Measurements from ENCODE around the gene PCNX1. TPM values are rescaled to one million over a fixed set of nuclear protein-coding genes. Genes with fewer than 3 reads are reported as not detected.
A peak's percentile ranks its signal among the peaks of the same experiment; 100 is the strongest.

Gene PCNX1
- total RNA-seq, 4 donors from 2014 or later, result 34.4 to 64.5 (median 42.0) TPM

- ATAC-seq (no peak), DNase-seq (peak in 1 of 2 donors; percentile 15)
- Histone ChIP-seq H3K27ac (no peak overlapping the region), H3K36me3 (no peaks in the 10 kb centered on the region), H3K4me1 (no peaks in the 10 kb centered on the region), H3K4me3 (no peak overlapping the region), H3K27me3 (no peaks in the 10 kb centered on the region), H3K9me3 (no peaks in the 10 kb centered on the region)
- no peak for TF ChIP-seq CTCF (IDR thresholded peaks at IDR 0.05 in 4 of 5, conservative IDR thresholded peaks at IDR 0.05 in 1 of 5)
- no peak for TF ChIP-seq POLR2A (IDR thresholded peaks at IDR 0.05)
- intact Hi-C loops (cut with DNase I; ENCODE audit: low total_unique reads) (no loop called here), in situ Hi-C loops (cut with MboI; ENCODE audit: low sequenced_read_pairs in 4 of 4) (no loop called here)
Observed at GRCh38 chr14:70886421-70887206, 20.6 kb upstream of the PCNX1 start.

GRCh38 chr14:70887207-70887681, 20.0 kb upstream of the PCNX1 start:
- ATAC-seq (no peak), DNase-seq (no peak)
- Histone ChIP-seq H3K4me1 (no peaks in the 10 kb centered on the region), H3K9me3 (no peaks in the 10 kb centered on the region), H3K27me3 (no peaks in the 10 kb centered on the region), H3K27ac (no peak overlapping the region), H3K4me3 (no peak overlapping the region), H3K36me3 (no peaks in the 10 kb centered on the region)
- intact Hi-C loops (cut with DNase I; ENCODE audit: low total_unique reads), result no loop called here
- TF ChIP-seq CTCF (IDR thresholded peaks at IDR 0.05 in 4 of 5, conservative IDR thresholded peaks at IDR 0.05 in 1 of 5) (no peak), POLR2A (IDR thresholded peaks at IDR 0.05) (no peak)
- in situ Hi-C loops (cut with MboI; ENCODE audit: low sequenced_read_pairs in 4 of 4), result no loop called here

- Histone ChIP-seq H3K9me3 (no peaks in the 10 kb centered on the region), H3K4me1 (no peaks in the 10 kb centered on the region), H3K4me3 (no peak overlapping the region), H3K36me3 (no peaks in the 10 kb centered on the region), H3K27me3 (no peaks in the 10 kb centered on the region), H3K27ac (no peak overlapping the region)
- DNase-seq (no peak), ATAC-seq (no peak)
- intact Hi-C loops (cut with DNase I; ENCODE audit: low total_unique reads), result no loop called here
- in situ Hi-C loops (cut with MboI; ENCODE audit: low sequenced_read_pairs in 4 of 4), result no loop called here
- TF ChIP-seq POLR2A (IDR thresholded peaks at IDR 0.05), result no peak
- TF ChIP-seq CTCF (IDR thresholded peaks at IDR 0.05 in 4 of 5, conservative IDR thresholded peaks at IDR 0.05 in 1 of 5), result no peak
Observed at GRCh38 chr14:70887737-70888499, 19.3 kb upstream of the PCNX1 start.

- H3K4me1 ChIP-seq, result no peaks in the 10 kb centered on the region
- no peak for DNase-seq
- no peaks in the 10 kb centered on the region for H3K27me3 ChIP-seq
- TF ChIP-seq CTCF (IDR thresholded peaks at IDR 0.05 in 4 of 5, conservative IDR thresholded peaks at IDR 0.05 in 1 of 5), result no peak
- no peak for TF ChIP-seq POLR2A (IDR thresholded peaks at IDR 0.05)
- no peaks in the 10 kb centered on the region for H3K9me3 ChIP-seq
- no peak overlapping the region for H3K4me3 ChIP-seq
- no peak for ATAC-seq
- intact Hi-C loops (cut with DNase I; ENCODE audit: low total_unique reads), result no loop called here
- H3K27ac ChIP-seq, result no peak overlapping the region
- H3K36me3 ChIP-seq, result no peaks in the 10 kb centered on the region
- in situ Hi-C loops (cut with MboI; ENCODE audit: low sequenced_read_pairs in 4 of 4), result no loop called here
Observed at GRCh38 chr14:70888681-70889175, 18.5 kb upstream of the PCNX1 start.

All from gastrocnemius medialis (tissue), 4 donors.